SK-N-SH (cell line): ENCODE results near the gene ZCCHC7. TPM values are rescaled to one million over a fixed set of nuclear protein-coding genes. Genes with fewer than 3 reads are reported as not detected.

Experiments used
- CTCF ChIA-PET: fragments of 300-600, 350-600 bp; formaldehyde crosslinking; extraction: SDS; loops from one replicate; lab custom pipeline; 2021; lab: Yijun Ruan, JAX
- POLR2A ChIA-PET: fragments of 350-600 bp; sonication (Branson Sonifier 250); formaldehyde crosslinking; extraction: SDS; loops from one replicate; lab custom pipeline; 2020; ENCODE audit warnings: antibody characterized with exemption, inconsistent platforms; lab: Yijun Ruan, JAX
- DNase-seq: peaks from one replicate; pipeline ENCODE4 v3.0.0; 2012
- H2AFZ ChIP-seq: fragments of 200-600 bp; sonication (generic); 2 replicates; pipeline ENCODE4 v1.8.1; 2016; ENCODE audit warnings: antibody characterized with exemption, mild to moderate bottlenecking, low read depth
- H3F3A ChIP-seq: fragments of 200-600 bp; sonication (generic); replicated peaks from 2 replicates; pipeline ENCODE3; 2016; ENCODE audit warnings: antibody characterized with exemption, mild to moderate bottlenecking; ENCODE audit not compliant: insufficient read depth
- H3K27ac ChIP-seq, 2 experiments: fragments of 200-500 bp in 1 of 2; fragments of 200-600 bp in 1 of 2; sonication (Bioruptor generic) in 1 of 2; sonication (generic), shearing (Covaris generic) in 1 of 2; 2 replicates each; pipeline versions ENCODE4 v1.5.1 to v1.6.1; 2014 to 2016; ENCODE audit warnings: low read depth in 2 of 2, inconsistent platforms in 1 of 2, low read length in 1 of 2, mild to moderate bottlenecking in 1 of 2, mixed read lengths in 1 of 2
- H3K27me3 ChIP-seq: fragments of 200-600 bp; sonication (generic), shearing (Covaris generic); 2 replicates; pipeline ENCODE4 v1.6.1; 2016; ENCODE audit warnings: mixed run types; ENCODE audit not compliant: insufficient read depth
- H3K36me3 ChIP-seq, 2 experiments: fragments of 200-500 bp in 1 of 2; fragments of 200-600 bp in 1 of 2; sonication (Bioruptor generic) in 1 of 2; sonication (generic) in 1 of 2; replicated peaks in 1 of 2; 2 replicates each; pipeline versions ENCODE3 to v1.5.1; 2014 to 2016; ENCODE audit warnings: low read length in 1 of 2, mild to moderate bottlenecking in 1 of 2; ENCODE audit not compliant: insufficient read depth in 2 of 2, control insufficient read depth in 1 of 2
- H3K4me1 ChIP-seq, 2 experiments: fragments of 200-500 bp in 1 of 2; fragments of 200-600 bp in 1 of 2; sonication (Bioruptor generic) in 1 of 2; sonication (generic), shearing (Covaris generic) in 1 of 2; 2 replicates each; pipeline versions ENCODE4 v1.5.1 to v1.6.1; 2014 to 2016; ENCODE audit warnings: low read depth in 1 of 2, low read length in 1 of 2, mixed run types in 1 of 2; ENCODE audit not compliant: insufficient read depth in 2 of 2, control insufficient read depth in 1 of 2
- H3K4me2 ChIP-seq: fragments of 200-600 bp; sonication (generic), shearing (Covaris generic); 2 replicates; pipeline ENCODE4 v1.6.1; 2017; ENCODE audit warnings: mixed run types
- H3K4me3 ChIP-seq, 2 experiments: fragments of 200-500 bp in 1 of 2; fragments of 200-600 bp in 1 of 2; sonication (Bioruptor generic) in 1 of 2; sonication (generic), shearing (Covaris generic) in 1 of 2; 2 replicates each; pipeline versions ENCODE4 v1.5.1 to v1.8.1; 2014 to 2016; ENCODE audit warnings: low read depth in 2 of 2, inconsistent platforms in 1 of 2, low read length in 1 of 2, mild to moderate bottlenecking in 1 of 2, mixed read lengths in 1 of 2, moderate library complexity in 1 of 2
- H3K79me2 ChIP-seq: fragments of 200-600 bp; sonication (generic); 2 replicates; pipeline ENCODE4 v1.8.1; 2017; ENCODE audit warnings: mild to moderate bottlenecking; ENCODE audit not compliant: insufficient read depth
- H3K9ac ChIP-seq: fragments of 200-600 bp; sonication (generic); 2 replicates; pipeline ENCODE4 v1.6.1; 2017; ENCODE audit warnings: mixed run types
- H3K9me2 ChIP-seq: fragments of 200-600 bp; sonication (generic); 2 replicates; pipeline ENCODE4 v1.6.1; 2017; ENCODE audit warnings: mixed run types
- H3K9me3 ChIP-seq: fragments of 200-600 bp; sonication (generic); 2 replicates; pipeline ENCODE4 v1.6.1; 2017; ENCODE audit warnings: mixed run types, mild to moderate bottlenecking, moderate library complexity
- H4K20me1 ChIP-seq: fragments of 200-600 bp; sonication (generic); 2 replicates; pipeline ENCODE4 v1.6.1; 2017; ENCODE audit warnings: mild to moderate bottlenecking, mixed run types; ENCODE audit not compliant: insufficient read depth
- CHD2 ChIP-seq: fragments of 150-350 bp; IDR thresholded peaks from 2 replicates; pipeline ENCODE4 v1.6.1; 2018; ENCODE audit warnings: low read length; ENCODE audit not compliant: partially characterized antibody
- CTCF ChIP-seq: fragments of 200-600 bp; sonication (generic); IDR thresholded peaks from 2 replicates; pipeline ENCODE4 v1.6.1; 2017; ENCODE audit warnings: antibody characterized with exemption, mild to moderate bottlenecking, moderate library complexity
- ELF1 ChIP-seq: IDR thresholded peaks from 2 replicates; pipeline ENCODE4 v1.4.0; 2012
- EP300 ChIP-seq, 2 experiments: IDR thresholded peaks; 2 replicates each; pipeline versions ENCODE4 v1.4.0 to v1.6.1; 2012; ENCODE audit warnings: borderline replicate concordance in 1 of 2, low read depth in 1 of 2, low read length in 1 of 2
- FOXM1 ChIP-seq: IDR thresholded peaks from 2 replicates; pipeline ENCODE4 v1.4.0; 2012; ENCODE audit warnings: low read depth, mild to moderate bottlenecking
- GABPA ChIP-seq: IDR thresholded peaks from 2 replicates; pipeline ENCODE4 v1.4.0; 2012; ENCODE audit warnings: low read depth, mild to moderate bottlenecking
- GATA2 ChIP-seq: sonication (generic); formaldehyde crosslinking; IDR thresholded peaks from 2 replicates; pipeline ENCODE4 v1.5.0; 2020; ENCODE audit warnings: mild to moderate bottlenecking, missing genetic modification reagents
- JUND ChIP-seq: IDR thresholded peaks from 2 replicates; pipeline ENCODE4 v1.4.0; 2012
- MAX ChIP-seq: IDR thresholded peaks from 2 replicates; pipeline ENCODE4 v1.4.0; 2012; ENCODE audit warnings: low read depth
- MXI1 ChIP-seq: IDR thresholded peaks from 2 replicates; pipeline ENCODE4 v1.6.1; 2012; ENCODE audit warnings: mild to moderate bottlenecking, low read depth, low read length, improper control_type of control experiment
- NFIC ChIP-seq: IDR thresholded peaks from 2 replicates; pipeline ENCODE4 v1.4.0; 2012; ENCODE audit warnings: borderline replicate concordance
- NRF1 ChIP-seq: IDR thresholded peaks from 2 replicates; pipeline ENCODE4 v1.6.1; 2012; ENCODE audit warnings: low read depth, mild to moderate bottlenecking, low read length
- POLR2AphosphoS5 ChIP-seq: IDR thresholded peaks from 2 replicates; pipeline ENCODE4 v1.6.1; 2012; ENCODE audit warnings: low read depth, low read length
- RFX5 ChIP-seq: IDR thresholded peaks from 2 replicates; pipeline ENCODE4 v1.6.1; 2012; ENCODE audit warnings: mild to moderate bottlenecking, improper control_type of control experiment, low read length
- RXRA ChIP-seq: IDR thresholded peaks from 2 replicates; pipeline ENCODE4 v1.4.0; 2012; ENCODE audit warnings: low read depth, mild to moderate bottlenecking, borderline replicate concordance
- SIN3A ChIP-seq: IDR thresholded peaks from 2 replicates; pipeline ENCODE4 v1.6.1; 2012; ENCODE audit warnings: low read depth, mild to moderate bottlenecking, low read length, moderate library complexity, borderline replicate concordance
- USF1 ChIP-seq: IDR thresholded peaks from 2 replicates; pipeline ENCODE4 v1.4.0; 2012; ENCODE audit warnings: low read depth, borderline replicate concordance
- YY1 ChIP-seq: IDR thresholded peaks from 2 replicates; pipeline ENCODE4 v1.4.0; 2012; ENCODE audit warnings: low read depth, mild to moderate bottlenecking
- WGBS: methylation state at CpG from one replicate; pipeline ENCODE4 v1.1.6; 2017; ENCODE audit warnings: low lambda C conversion rate; 5-methylcytosine and 5-hydroxymethylcytosine counted together
- polyA plus RNA-seq, 3 experiments: library from polyadenylated mRNA; depleted of rRNA; stranded (reverse); fragments of >200 nt; gene quantifications; 2 replicates each; pipeline ENCODE4 v1.2.3, GENCODE V29; 2012

The ZCCHC7 gene
- polyA plus RNA-seq, 1 of the 3 experiments (the other 2 are of a cell fraction) = 12.6 TPM

GRCh38 chr9:37148181-37148580 lies 27.8 kb downstream of the ZCCHC7 start:
- peaks cover 46% of the 10 kb centered on the region; the same call in 1 of the 2 replicates for H3K79me2 ChIP-seq
- peaks cover 0 to 19% of the 10 kb centered on the region in 2 experiments; a peak in 2 of 4 replicates for H3K4me1 ChIP-seq
- peaks cover 9% of the 10 kb centered on the region for H3F3A ChIP-seq
- no peaks in the 10 kb centered on the region for H3K27me3 ChIP-seq
- TF ChIP-seq MAX (no peak), SIN3A (no peak), EP300 (IDR thresholded peaks at IDR 0.05; ENCODE audit: borderline replicate concordance in 1 of 2, low read depth in 1 of 2, low read length in 1 of 2) (no peak), NRF1 (no peak), ELF1 (no peak), FOXM1 (no peak), MXI1 (no peak)
- TF ChIP-seq, all 33 proteins: peak for 0
- Histone ChIP-seq H3K36me3 (peaks cover 21 to 32% of the 10 kb centered on the region in 2 experiments), H3K4me2 (no peak overlapping the region), H3K27ac (no peak overlapping the region), H3K4me3 (no peak overlapping the region), H3K9me3 (no peaks in the 10 kb centered on the region), H3K9me2 (no peaks in the 10 kb centered on the region), H4K20me1 (no peaks in the 10 kb centered on the region), H3K9ac (no peak overlapping the region), H2AFZ (no peak overlapping the region)
- DNase-seq = no peak
- POLR2A ChIA-PET = no interaction called here
- 94% methylated on average over 2 of the region's 2 CpGs for WGBS
- CTCF ChIA-PET = no interaction called here

GRCh38 chr9:37149666-37150308 lies 29.4 kb downstream of the ZCCHC7 start:
- no peak overlapping the region for H3K9ac ChIP-seq
- peaks cover 9% of the 10 kb centered on the region for H3F3A ChIP-seq
- POLR2A ChIA-PET = no interaction called here
- peaks cover 57% of the 10 kb centered on the region; the same call in 1 of the 2 replicates for H3K79me2 ChIP-seq
- no peak overlapping the region for H3K4me2 ChIP-seq
- WGBS = 95% methylated on average over 4 of the region's 4 CpGs
- DNase-seq = no peak
- peaks cover 27 to 30% of the 10 kb centered on the region in 2 experiments for H3K36me3 ChIP-seq
- H3K4me3 ChIP-seq = no peak overlapping the region
- CTCF ChIA-PET = no interaction called here
- no peaks in the 10 kb centered on the region for H4K20me1 ChIP-seq
- no peaks in the 10 kb centered on the region for H3K9me3 ChIP-seq
- TF ChIP-seq JUND (no peak), NFIC (no peak), GATA2 (CRISPR knock-in tag) (no peak)
- H2AFZ ChIP-seq = no peak overlapping the region
- no peak overlapping the region for H3K27ac ChIP-seq
- no peaks in the 10 kb centered on the region for H3K27me3 ChIP-seq
- H3K9me2 ChIP-seq = no peaks in the 10 kb centered on the region
- H3K4me1 ChIP-seq = peaks cover 0 to 16% of the 10 kb centered on the region in 2 experiments; a peak in 2 of 4 replicates

GRCh38 chr9:37150415-37150814 lies 30.0 kb downstream of the ZCCHC7 start:
- no peak overlapping the region for H3K27ac ChIP-seq
- H4K20me1 ChIP-seq = no peaks in the 10 kb centered on the region
- POLR2A ChIA-PET = no interaction called here
- peaks cover 27 to 30% of the 10 kb centered on the region in 2 experiments for H3K36me3 ChIP-seq
- no peak overlapping the region for H2AFZ ChIP-seq
- no peak overlapping the region for H3K4me3 ChIP-seq
- H3F3A ChIP-seq = peaks cover 9% of the 10 kb centered on the region
- no peaks in the 10 kb centered on the region for H3K9me2 ChIP-seq
- peaks cover 0 to 16% of the 10 kb centered on the region in 2 experiments; a peak in 2 of 4 replicates for H3K4me1 ChIP-seq
- peaks cover 60% of the 10 kb centered on the region; the same call in 1 of the 2 replicates for H3K79me2 ChIP-seq
- CTCF ChIA-PET = no interaction called here
- H3K27me3 ChIP-seq = no peaks in the 10 kb centered on the region
- H3K9me3 ChIP-seq = no peaks in the 10 kb centered on the region
- H3K4me2 ChIP-seq = no peak overlapping the region
- DNase-seq = no peak
- H3K9ac ChIP-seq = no peak overlapping the region
- no peak for TF ChIP-seq JUND
- no peak for TF ChIP-seq POLR2AphosphoS5
- no peak for TF ChIP-seq USF1
- TF ChIP-seq RXRA = no peak
- no peak for TF ChIP-seq GABPA
- TF ChIP-seq RFX5 = no peak
- no peak for TF ChIP-seq CHD2
- TF ChIP-seq YY1 = no peak
- no peak for TF ChIP-seq MAX
- TF ChIP-seq CTCF = no peak
